NCI-H187 treated with DMSO at 0.1 percent for 48 hours (cell line): Measurements from ENCODE around the gene ACTN1.

Experiments
- DNase-seq: peaks from one replicate; lab custom pipeline; 2025; lab: John Stamatoyannopoulos, UW

ACTN1 gene

GRCh38 chr14:68951035-68951797 lies 27.9 kb downstream of the ACTN1 start:
- no peak for DNase-seq

GRCh38 chr14:68950111-68950510 lies 29.0 kb downstream of the ACTN1 start:
- no peak for DNase-seq

GRCh38 chr14:68949601-68949965 lies 29.5 kb downstream of the ACTN1 start:
- no peak for DNase-seq

GRCh38 chr14:68948686-68949600 lies 30.2 kb downstream of the ACTN1 start:
- no peak for DNase-seq

GRCh38 chr14:68947802-68948201 lies 31.3 kb downstream of the ACTN1 start:
- no peak for DNase-seq

- DNase-seq, result no peak
Measured at GRCh38 chr14:68946489-68946822, 32.6 kb downstream of the ACTN1 start.

- DNase-seq, result peak; percentile 53
Measured at GRCh38 chr14:68945585-68946488, 33.3 kb downstream of the ACTN1 start.

GRCh38 chr14:68945190-68945584 lies 33.9 kb downstream of the ACTN1 start:
- no peak for DNase-seq

- DNase-seq, result no peak
Measured at GRCh38 chr14:68944162-68944561, 34.9 kb downstream of the ACTN1 start.

GRCh38 chr14:68943107-68943506 lies 36.0 kb downstream of the ACTN1 start:
- DNase-seq, result no peak

- DNase-seq, result no peak
Measured at GRCh38 chr14:68942296-68943035, 36.6 kb downstream of the ACTN1 start.

- DNase-seq, result no peak
Measured at GRCh38 chr14:68941820-68942219, 37.3 kb downstream of the ACTN1 start.

GRCh38 chr14:68940614-68941185 lies 38.4 kb downstream of the ACTN1 start:
- DNase-seq, result no peak

- DNase-seq, result no peak
Measured at GRCh38 chr14:68939893-68940613, 39.0 kb downstream of the ACTN1 start.

- DNase-seq, result no peak
Measured at GRCh38 chr14:68939181-68939892, 39.8 kb downstream of the ACTN1 start.

GRCh38 chr14:68938271-68939150 lies 40.6 kb downstream of the ACTN1 start:
- no peak for DNase-seq

GRCh38 chr14:68937471-68938270 lies 41.4 kb downstream of the ACTN1 start:
- DNase-seq, result no peak

GRCh38 chr14:68936980-68937379 lies 42.1 kb downstream of the ACTN1 start:
- no peak for DNase-seq
